RWPE2 (cell line): ENCODE data around the gene CACHD1.

ENCODE experiments used
- ATAC-seq: fragments of 200-7000 bp; cut with Tn5 transposase; 3 replicates; pipeline ENCODE4 v1.9.1; 2021; ENCODE audit warnings: low read depth
- DNase-seq: peaks from one replicate; pipeline ENCODE4 v3.0.0-alpha.2; 2020; ENCODE audit warnings: low spot score
- H3K27ac ChIP-seq: fragments of 450-650 bp; 2 replicates; pipeline ENCODE4 v1.5.1; 2017; ENCODE audit warnings: mild to moderate bottlenecking; ENCODE audit not compliant: poor library complexity, severe bottlenecking
- H3K27me3 ChIP-seq: fragments of 250-450 bp; sonication (Bioruptor Pico); 2 replicates; pipeline ENCODE4 v1.5.1; 2021; ENCODE audit warnings: mild to moderate bottlenecking, moderate library complexity; ENCODE audit not compliant: insufficient read depth, poor library complexity, severe bottlenecking
- H3K36me3 ChIP-seq: fragments of 250-450 bp; sonication (Bioruptor Pico); 2 replicates; pipeline ENCODE4 v1.5.1; 2020; ENCODE audit warnings: low read depth, mild to moderate bottlenecking, moderate library complexity
- H3K4me1 ChIP-seq: fragments of 250-450 bp; sonication (Bioruptor Pico); 2 replicates; pipeline ENCODE4 v1.5.1; 2021; ENCODE audit warnings: mild to moderate bottlenecking, moderate library complexity; ENCODE audit not compliant: insufficient read depth, poor library complexity, severe bottlenecking
- H3K4me3 ChIP-seq: fragments of 250-450 bp; sonication (Bioruptor Pico); 2 replicates; pipeline ENCODE4 v1.5.1; 2021; ENCODE audit warnings: mild to moderate bottlenecking, moderate library complexity; ENCODE audit not compliant: severe bottlenecking
- H3K9me3 ChIP-seq: fragments of 250-450 bp; sonication (Bioruptor Pico); 2 replicates; pipeline ENCODE4 v1.5.1; 2021; ENCODE audit warnings: mild to moderate bottlenecking, moderate library complexity; ENCODE audit not compliant: severe bottlenecking
- TF ChIP-seq, protein P1 (sequence below): fragments of 450-650 bp; IDR thresholded peaks from one replicate; pipeline ENCODE4 v1.5.1; 2017; ENCODE audit warnings: mild to moderate bottlenecking, moderate library complexity; ENCODE audit not compliant: poor library complexity, severe bottlenecking

Gene CACHD1

DNA sequence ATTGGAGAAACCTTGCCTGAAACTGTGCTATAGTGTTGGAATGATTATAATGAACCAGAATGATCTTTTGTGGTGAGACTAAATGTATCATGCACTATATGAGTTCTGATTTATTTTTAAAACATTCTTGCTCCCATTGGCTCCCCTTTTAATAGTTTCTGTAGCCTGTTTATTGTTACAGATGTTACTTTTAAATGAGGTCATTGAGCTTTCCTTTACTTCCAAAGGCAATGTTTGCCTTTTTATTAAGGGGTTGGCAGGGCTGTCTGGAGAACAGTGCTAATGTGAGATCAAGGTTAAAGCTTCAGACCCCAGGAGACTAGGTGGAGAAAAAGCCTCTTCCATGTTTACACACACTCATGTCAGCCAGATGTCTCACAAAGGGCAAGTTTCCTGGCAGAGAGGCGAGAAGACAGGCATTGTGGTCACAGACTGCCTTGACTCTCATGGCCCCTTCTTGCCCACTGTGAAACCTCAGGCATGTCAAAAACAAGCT lies 154.3 kb downstream of the CACHD1 start:
- H3K4me1 ChIP-seq: peaks cover 17% of the 10 kb centered on the region
- H3K27me3 ChIP-seq: no peaks in the 10 kb centered on the region
- peak; percentile 39 for ATAC-seq
- DNase-seq: no peak
- TF ChIP-seq, protein P1, sequence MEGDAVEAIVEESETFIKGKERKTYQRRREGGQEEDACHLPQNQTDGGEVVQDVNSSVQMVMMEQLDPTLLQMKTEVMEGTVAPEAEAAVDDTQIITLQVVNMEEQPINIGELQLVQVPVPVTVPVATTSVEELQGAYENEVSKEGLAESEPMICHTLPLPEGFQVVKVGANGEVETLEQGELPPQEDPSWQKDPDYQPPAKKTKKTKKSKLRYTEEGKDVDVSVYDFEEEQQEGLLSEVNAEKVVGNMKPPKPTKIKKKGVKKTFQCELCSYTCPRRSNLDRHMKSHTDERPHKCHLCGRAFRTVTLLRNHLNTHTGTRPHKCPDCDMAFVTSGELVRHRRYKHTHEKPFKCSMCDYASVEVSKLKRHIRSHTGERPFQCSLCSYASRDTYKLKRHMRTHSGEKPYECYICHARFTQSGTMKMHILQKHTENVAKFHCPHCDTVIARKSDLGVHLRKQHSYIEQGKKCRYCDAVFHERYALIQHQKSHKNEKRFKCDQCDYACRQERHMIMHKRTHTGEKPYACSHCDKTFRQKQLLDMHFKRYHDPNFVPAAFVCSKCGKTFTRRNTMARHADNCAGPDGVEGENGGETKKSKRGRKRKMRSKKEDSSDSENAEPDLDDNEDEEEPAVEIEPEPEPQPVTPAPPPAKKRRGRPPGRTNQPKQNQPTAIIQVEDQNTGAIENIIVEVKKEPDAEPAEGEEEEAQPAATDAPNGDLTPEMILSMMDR: no peak
- peak overlapping the region; percentile 70 for H3K27ac ChIP-seq
- no peak overlapping the region for H3K4me3 ChIP-seq
- no peaks in the 10 kb centered on the region for H3K9me3 ChIP-seq
- no peaks in the 10 kb centered on the region for H3K36me3 ChIP-seq

DNA sequence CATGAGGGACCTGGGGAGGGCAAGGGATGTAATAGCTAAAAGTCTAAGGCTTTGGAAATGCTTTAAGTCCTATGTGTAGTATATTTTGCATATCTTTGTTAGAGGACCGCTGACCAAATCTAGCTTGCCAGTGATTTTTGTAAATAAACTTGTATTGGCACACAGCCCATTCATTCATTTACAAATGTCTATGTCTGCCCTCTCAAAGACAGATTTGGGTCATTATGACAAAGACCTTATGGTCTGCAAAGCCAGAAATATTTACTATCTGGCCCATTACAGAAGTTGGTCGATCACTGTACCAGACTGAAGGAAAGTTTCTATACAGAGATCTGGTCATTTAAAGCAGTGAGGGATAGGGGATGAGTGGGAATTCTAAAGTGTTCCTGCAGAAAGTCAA lies 154.9 kb downstream of the CACHD1 start:
- Histone ChIP-seq H3K27ac (peak overlapping the region; percentile 70), H3K4me1 (peaks cover 17% of the 10 kb centered on the region), H3K9me3 (no peaks in the 10 kb centered on the region), H3K36me3 (no peaks in the 10 kb centered on the region), H3K4me3 (no peak overlapping the region), H3K27me3 (no peaks in the 10 kb centered on the region)
- TF ChIP-seq, protein P1: no peak
- ATAC-seq (no peak), DNase-seq (no peak)

DNA sequence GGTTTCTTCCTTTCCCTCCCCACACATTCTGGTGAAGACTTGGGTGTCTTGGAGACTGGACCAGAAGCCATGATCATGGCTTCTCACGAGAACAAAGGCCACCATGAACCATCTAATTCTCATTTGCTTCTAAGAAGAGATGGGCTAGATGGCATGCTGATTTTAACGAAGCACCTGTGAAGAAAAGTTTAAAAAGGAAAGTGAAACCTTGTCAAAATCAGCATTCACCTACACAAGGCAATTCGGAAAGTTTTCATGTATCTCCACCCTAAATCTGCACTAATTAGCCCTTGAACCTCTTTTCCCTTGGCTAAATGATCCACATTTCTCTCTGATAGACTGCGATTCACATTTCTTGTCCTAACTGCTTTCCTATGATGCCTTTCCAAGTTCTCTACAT lies 160.7 kb downstream of the CACHD1 start:
- no peak for ATAC-seq

DNA sequence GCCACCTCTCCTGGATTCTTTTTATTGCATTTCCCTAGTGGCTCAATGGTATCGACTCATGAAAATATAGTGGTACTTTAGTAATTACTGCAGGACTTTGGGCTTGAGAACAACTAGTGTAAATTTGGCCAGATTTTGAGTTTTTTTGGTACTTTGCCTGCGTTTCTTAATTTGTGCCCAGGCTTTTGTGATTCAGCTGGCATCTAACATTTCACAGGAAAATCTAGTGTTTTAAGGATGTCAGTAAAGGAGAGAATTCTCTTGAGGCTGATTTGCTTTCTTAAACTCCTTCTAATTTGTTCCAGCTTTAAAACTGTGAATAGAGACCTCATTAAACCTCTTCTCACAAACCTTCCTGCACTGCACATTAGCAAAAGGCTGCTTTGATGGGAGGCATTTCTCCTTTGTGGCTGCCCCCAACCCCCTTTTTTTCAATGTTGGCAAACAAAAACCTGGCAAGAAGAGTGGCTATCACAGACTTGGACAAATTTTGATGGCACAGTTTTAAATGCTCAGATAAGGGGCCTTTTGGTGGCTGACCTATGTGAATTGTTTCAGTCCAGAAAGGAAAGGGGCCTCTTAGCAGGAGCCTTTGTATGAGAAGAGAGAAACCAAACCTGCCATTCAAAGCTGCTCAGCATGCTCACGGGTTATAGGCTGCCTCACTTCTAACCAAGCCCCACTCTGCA lies 161.6 kb downstream of the CACHD1 start:
- DNase-seq (no peak), ATAC-seq (no peak)
- TF ChIP-seq, protein P1: no peak
- no peaks in the 10 kb centered on the region for H3K4me1 ChIP-seq
- no peak overlapping the region for H3K4me3 ChIP-seq
- H3K27ac ChIP-seq: no peak overlapping the region
- no peaks in the 10 kb centered on the region for H3K27me3 ChIP-seq
- H3K36me3 ChIP-seq: no peaks in the 10 kb centered on the region
- H3K9me3 ChIP-seq: no peaks in the 10 kb centered on the region

More for the DNA sequence above, 160.7 kb downstream of the CACHD1 start:
- H3K27me3 ChIP-seq: no peaks in the 10 kb centered on the region
- no peaks in the 10 kb centered on the region for H3K4me1 ChIP-seq
- H3K36me3 ChIP-seq: no peaks in the 10 kb centered on the region
- no peak for DNase-seq
- H3K4me3 ChIP-seq: no peak overlapping the region
- TF ChIP-seq, protein P1: no peak
- no peak overlapping the region for H3K27ac ChIP-seq
- H3K9me3 ChIP-seq: no peaks in the 10 kb centered on the region

DNA sequence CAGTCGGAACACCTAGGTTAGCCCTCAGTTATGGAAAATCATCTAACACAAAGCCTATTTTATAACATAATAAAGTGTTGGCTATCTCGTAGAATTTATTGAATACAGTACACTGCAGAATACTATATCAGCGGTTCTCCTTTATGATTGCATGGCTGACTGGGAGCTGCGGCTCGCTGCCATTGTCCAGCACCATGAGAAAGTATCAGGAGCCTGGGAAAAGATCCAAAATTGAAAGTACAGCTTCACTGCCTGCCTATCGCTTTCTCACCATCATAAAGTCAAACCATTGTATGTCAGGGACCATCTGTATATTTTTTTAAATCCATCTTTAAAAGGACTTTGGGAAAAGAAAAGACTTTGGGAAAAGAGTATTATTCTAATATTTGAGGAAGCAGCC lies 163.0 kb downstream of the CACHD1 start:
- Histone ChIP-seq H3K36me3 (no peaks in the 10 kb centered on the region), H3K4me3 (no peak overlapping the region)

More for the DNA sequence above, 163.0 kb downstream of the CACHD1 start:
- no peak overlapping the region for H3K27ac ChIP-seq
- no peaks in the 10 kb centered on the region for H3K9me3 ChIP-seq
- TF ChIP-seq, protein P1: no peak
- no peaks in the 10 kb centered on the region for H3K4me1 ChIP-seq
- ATAC-seq (no peak), DNase-seq (no peak)
- no peaks in the 10 kb centered on the region for H3K27me3 ChIP-seq
